Epidermal melanocyte (primary cell): ENCODE measurements around the gene SBF2.

ENCODE experiments used
- DNase-seq: peaks from one replicate; pipeline ENCODE4 v3.0.0; 2011; ENCODE audit warnings: low spot score; ENCODE audit not compliant: insufficient read length

The SBF2 gene

GRCh38 chr11:10302359-10302743 is 8.3 kb upstream of the SBF2 start:
- no peak for DNase-seq

GRCh38 chr11:10301656-10302358 is 7.8 kb upstream of the SBF2 start:
- no peak for DNase-seq

DNA sequence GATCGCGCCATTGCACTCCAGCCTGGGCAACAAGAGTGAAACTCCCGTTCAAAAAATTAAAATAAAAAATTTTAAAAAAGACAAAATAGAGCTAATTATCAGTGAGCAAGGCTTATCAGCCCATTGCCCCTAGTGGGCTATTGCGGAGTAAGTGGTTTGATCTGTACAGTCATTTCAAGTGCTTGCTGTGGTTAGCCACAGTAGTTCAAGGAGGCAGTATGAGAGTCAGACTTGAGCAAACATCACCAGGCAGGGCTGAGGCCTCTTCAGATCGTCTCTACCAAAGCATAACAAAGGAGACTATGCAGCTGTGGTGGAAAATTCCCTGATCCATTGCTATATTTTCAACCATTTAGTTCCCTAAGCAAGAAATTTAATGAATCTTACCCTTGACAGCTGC is 4.3 kb upstream of the SBF2 start:
- no peak for DNase-seq

DNA sequence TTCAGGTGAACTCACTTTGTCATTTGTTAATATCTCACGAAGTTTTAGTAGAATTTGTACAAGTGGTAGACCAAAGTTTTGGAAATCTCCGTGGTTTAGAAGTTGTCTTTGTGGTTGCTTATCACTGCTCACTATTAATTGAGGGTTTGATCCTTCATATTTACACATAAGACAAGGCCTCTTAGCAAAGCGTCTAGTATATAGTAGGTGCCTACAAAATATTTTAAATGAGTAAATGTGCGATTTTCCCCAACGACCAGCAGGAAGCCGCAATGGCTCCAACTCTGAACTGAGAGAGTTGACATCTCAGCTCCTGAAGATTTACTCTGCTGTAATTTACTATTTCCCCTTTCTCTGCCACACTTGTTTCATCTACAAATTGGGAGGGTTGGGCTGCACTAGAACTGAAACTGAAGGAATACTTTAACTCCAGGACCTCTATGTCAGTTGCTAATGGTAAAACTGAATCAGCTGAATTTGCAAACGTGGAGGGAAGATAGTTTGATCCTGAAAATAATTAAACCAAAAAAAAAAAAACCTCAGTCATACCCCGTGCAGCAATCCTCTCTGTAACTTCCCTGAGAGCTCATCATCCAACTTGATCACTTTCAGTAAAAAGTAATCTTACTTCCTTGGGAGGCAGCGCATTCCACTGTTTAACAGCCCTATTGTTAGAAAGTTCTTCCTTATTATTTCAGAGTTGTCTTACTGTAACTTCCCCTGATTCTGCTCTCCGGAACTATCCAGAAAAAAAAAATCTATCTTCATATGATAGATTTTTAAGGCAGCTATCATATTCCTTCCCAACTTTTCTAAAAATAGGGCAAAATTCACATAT is 1.3 kb upstream of the SBF2 start:
- no peak for DNase-seq

DNA sequence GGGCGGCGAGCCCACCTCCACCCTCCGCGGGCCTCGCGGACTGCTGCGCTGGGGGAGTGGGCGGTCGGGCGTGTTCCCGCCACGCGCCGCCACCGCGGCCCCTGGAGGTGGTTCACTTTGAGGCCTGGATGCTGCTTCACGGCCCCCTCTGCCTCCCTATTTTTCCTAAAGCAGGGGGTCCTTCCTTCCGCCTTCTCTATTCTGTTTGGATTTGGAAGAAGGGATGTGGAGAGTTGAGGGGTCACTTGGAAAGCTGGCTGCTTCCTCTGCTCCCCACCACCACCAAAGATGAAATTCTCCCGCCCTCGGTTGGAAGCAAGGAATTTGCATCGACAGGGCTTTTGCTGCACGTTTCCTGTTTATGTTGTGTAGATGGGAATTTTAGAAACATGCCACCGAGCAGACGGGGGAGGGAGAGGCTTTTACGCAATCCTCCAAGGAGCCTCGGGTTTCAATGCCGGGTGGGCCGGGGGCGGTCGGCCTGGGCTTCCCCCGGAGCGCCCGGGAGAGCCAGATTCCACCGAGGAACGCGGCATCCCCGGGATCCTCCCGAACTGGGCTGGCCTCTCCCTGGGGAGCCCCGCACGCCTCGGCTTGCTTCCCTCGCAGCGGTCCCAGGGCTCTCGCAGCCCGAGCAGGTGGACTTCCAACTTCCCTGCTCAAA is 403 bp upstream of the SBF2 start:
- DNase-seq = no peak

DNA sequence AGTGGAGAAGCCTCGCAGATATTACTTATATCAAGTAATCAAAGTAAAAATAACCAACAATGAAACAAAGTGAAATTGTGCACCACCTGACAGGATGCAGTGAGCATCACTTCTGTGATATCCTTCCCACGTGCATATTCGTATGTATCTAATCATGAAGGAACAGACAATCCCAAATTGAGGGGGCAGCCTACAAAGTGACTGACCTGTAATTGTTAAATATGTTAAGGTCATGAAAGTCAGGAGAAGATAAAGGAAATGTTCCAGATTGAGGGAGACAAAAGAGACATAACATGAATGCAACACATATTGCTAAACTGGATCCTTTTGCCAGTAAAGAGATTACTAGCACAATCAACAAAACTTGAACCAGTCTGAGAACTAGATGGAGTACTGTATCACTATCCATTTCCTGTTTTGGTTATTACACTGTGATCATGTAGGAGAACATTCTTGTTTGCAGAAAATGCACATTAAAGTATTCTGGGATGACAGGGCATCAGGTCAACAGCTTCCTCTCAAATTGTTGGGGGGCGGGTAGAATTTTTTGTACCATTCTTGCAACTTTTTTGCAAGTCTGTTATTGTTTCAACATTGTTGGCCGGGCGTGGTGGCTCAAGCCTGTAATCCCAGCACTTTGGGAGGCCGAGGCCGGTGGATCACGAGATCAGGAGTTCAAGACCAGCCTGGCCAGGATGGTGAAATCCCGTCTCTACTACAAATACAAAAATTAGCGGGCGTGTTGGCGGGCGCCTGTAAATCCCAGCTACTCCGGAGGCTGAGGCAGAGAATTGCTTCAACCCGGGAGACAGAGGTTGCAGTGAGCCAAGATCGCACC is 2.0 kb downstream of the SBF2 start:
- no peak for DNase-seq

DNA sequence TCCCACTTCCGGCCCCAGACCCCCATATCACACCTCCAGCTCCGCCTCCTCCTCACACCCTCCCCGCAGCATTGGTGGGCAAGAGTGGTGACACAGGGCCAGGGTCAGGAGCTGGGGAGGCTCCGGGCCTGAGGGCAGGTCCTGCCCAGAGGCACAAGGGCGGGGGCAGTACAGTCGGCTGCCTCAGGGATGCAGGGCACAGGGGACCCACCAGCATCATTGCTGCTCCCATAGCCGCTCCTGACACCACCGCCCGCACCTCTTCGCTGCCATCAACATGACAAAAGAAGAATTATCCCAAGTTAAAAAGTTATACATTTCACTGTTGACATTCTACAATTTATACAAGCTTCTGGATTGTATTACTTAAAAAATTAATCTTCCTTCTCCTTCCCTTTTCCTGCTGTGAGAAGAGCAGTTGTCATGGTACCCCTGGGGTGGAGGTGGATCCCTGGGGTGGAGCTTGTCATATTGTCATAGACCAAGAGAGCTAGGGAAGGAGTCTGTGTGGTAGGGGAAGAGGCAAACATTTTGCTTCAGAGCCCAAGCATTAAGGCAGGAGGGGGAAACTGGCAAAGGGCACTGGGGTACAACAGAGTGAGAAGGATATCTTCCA is 4.1 kb downstream of the SBF2 start:
- DNase-seq = no peak

DNA sequence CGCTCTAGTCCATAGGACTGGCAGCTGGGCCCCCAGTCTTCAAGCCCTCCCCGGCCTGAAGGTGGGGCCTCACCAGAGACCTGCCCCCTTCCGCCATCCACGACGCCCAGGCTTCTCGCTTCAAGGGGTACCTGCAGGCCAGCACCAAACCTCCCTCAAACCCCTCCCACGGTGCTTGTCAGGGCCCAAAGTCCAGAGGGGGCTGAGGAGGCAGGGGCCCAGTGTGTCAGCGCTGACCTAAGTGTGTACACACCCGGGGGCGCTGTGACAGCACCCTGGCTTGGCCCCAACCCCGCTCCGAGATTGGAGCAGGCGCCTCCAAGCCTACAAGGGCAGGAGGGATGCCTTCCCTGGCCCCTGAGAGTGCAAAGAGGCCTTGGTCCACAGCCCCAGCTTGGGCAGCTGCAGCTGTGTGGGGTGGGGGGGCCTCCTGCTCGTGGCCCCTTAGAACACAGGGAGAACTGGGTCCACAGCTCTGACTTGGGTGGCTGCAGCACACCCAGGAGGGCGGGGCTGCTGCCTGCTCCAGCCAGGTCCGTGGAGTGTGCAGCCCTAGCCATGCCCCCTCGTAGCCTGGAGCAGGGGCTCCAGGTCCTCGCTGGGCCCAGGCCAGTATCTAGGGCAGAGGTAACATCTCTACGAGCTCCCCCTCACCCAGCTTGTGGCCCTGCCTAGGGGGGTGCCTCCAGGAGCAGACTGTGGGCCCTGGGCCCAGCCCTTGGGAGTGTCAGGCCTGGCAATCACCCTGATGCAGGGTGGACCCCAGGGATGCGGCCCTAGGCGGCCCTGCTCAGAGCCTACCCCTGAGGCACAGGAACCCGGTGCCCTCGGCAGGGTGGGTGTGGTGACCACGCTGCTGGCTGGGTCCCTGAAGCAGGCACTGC is 4.9 kb downstream of the SBF2 start:
- DNase-seq = no peak

DNA sequence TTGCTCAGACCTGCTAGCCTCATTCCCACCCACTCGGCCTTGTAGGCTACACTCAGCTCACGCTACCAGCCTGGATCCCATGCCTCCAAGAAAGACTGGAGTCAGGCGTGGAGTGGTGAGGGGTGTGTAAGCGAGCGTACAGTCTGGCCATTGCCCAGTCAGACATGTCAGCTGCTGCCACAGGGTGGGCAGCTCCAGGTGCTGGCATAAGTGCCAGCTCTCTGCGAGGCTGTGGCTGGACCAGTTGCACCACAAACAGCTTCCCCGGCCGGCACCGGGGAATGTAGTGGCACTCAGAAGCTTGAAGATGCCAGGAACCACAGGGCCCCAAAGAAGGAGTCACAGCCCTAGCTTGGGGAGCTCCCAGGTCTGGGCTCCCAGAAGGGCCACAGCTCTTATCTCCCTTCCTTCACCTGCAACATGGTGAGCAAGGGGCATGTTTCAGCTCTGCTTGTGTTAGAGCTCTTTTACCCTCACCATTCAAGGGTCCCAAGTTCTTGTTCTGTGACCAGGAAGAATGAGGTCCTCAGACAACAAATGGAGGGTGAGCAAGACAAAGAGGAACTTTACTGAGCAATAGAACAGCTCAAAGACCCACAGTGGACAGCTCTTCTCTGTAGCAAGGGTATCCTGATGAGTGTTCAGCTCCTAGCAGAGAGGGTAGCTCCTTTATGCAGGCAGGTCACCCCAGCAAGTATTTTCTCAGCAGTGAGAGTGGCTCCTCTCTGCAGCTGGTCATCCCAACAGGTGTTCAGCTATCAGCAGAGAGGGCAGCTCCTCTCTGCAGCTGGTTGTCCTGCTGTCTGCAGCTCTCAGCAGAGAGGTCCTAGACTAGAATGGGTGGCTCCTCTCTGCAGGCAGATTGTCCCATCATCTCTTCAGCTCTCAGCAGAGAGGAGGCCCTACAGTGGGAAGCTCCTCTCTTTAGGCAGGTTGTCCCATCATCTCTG is 6.0 kb downstream of the SBF2 start:
- no peak for DNase-seq

GRCh38 chr11:10287140-10287539 is 6.9 kb downstream of the SBF2 start:
- DNase-seq = no peak

GRCh38 chr11:10285148-10285802 is 8.7 kb downstream of the SBF2 start:
- DNase-seq = no peak

DNA sequence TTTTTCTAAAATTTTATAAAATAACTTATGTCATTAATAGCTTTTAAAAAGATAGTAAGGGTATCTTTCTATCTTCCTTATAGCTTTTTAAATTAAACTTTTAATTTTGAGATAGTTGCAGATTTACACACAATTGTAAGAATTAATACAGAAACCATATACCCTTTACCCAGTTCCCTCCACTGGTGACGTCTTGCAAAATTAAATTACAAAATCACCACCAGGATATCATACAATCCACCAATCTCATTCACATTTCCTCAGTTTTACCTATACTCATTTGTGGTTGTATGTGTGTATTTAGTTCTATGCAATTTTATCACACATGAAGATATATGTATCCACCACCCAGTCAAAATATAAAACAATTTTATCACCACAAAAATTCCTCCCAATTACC is 10.0 kb downstream of the SBF2 start:
- DNase-seq = no peak

DNA sequence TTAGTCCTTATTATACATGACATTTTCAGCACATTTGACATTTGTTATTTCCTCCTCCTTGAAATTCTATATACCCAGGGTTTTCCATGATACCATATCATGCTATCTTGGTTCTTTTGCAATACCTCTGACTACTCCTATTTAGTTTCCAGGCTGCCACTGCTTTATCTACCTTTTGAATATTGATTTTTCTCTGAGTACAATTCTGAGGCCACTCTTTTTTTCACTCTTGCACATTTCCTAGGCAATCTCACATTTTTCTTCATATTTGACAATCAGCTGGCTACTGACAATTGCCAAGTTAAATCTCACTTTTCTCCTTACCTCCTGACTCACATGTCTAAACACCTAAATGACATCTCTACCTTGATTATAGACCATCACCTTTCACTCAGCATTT is 11.9 kb downstream of the SBF2 start:
- no peak for DNase-seq

DNA sequence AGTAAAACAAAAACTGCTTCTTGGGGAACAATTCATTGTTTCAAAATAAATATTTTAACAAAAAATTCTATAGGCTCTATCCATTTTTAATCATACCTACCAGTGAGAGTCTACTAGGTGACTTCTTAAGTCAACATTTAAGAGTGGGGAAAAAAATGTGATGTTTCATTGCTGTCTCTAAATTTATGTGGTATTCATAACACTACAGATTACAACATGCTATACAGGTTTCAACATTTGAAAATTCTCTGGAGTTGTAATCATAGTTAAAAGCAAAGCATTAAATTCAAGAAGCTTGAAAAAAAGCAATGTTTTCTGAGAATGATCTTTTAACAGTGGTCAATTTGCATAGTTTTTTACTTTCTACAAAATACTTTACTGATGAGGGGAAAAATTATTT is 18.3 kb downstream of the SBF2 start:
- peak; percentile 22 for DNase-seq

DNA sequence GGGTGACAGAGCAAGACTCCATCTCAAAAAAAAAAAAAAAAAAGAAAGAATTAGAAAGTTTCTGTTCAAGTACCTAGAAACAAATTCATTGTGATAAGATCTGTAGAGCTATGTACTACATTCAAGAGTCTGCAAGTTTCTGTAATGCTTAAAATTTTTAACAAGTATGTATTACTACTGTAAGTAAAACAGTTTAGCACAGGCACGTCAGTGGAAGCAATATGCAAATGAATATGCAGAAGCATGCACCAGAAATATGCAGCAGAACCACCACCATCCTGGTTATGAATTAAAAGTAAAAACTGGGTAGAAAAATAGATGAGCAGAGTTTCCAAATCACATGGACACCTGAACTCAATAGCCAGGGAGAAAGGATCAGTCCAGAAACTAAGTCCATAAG is 19.3 kb downstream of the SBF2 start:
- DNase-seq = no peak

- DNase-seq = no peak
Measured at GRCh38 chr11:10273738-10274137, 20.3 kb downstream of the SBF2 start.

DNA sequence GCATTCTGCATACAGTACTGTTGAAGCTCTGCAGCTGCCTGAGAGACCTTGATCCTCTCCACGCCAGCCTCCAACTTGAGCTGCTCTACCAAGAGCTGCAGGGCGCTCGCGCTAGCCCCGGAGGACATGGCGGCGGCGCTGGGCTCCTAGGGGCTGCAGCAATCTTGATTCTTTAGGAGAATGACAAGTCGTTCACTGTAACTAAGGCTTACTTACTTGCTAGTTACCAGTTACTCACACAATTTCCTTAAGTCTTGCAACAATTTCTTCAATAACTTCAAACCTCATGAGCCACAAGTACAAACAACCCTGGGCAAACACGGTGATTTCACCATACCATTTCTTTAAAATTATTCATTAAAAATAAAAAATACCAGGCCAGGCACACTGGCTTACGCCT is 21.9 kb downstream of the SBF2 start:
- no peak for DNase-seq

DNA sequence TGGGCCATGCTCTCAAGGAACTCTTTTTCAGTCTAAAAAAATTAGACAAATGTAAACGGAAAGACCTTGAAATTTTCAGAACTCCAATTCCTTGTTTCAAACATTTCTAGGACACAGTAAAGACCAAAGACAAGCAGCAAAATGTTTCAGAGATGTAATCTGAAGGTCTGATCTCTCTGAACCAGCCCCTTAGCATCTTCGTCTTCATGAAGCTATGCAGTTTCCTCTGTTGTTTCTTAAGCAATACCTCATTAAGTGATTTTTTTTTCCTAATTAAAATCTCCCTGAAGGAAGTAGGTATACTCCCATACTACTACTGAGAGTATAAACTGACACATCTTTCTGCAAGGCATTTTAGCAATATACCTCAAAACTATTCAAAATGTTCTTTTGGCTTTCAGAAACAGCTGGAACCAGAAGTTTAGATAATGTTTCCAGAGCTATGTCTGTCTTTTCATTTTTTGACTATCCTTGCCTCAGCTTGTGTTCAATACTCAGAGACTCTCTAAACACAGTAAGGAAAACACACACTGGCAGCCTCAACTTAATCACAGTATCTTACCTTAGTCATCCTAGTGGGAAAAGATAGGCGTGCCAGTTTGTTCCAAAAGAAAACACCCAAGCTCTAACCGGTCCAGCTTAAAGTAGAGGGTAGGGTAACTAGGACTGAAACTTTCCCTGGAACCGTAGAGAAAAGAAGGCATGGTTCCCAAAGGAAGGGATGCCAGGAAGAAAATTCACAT is 25.1 kb downstream of the SBF2 start:
- DNase-seq = no peak
